GM20431 (cell line): Measurements from ENCODE around the gene DGCR2.
"Not testable (repeated sequence)": the region's sequence is repeated elsewhere in the genome, so short reads cannot be mapped to it uniquely, and the experiment has no call there.

Experiments used
- in situ Hi-C: fragments of 300-500 bp; cut with MseI, MboI; formaldehyde crosslinking; loops from one replicate; pipeline ENCODE4 v1.15.0; 2020; ENCODE audit warnings: low sequenced_read_pairs; ENCODE audit not compliant: unreplicated experiment

DGCR2 gene

DNA sequence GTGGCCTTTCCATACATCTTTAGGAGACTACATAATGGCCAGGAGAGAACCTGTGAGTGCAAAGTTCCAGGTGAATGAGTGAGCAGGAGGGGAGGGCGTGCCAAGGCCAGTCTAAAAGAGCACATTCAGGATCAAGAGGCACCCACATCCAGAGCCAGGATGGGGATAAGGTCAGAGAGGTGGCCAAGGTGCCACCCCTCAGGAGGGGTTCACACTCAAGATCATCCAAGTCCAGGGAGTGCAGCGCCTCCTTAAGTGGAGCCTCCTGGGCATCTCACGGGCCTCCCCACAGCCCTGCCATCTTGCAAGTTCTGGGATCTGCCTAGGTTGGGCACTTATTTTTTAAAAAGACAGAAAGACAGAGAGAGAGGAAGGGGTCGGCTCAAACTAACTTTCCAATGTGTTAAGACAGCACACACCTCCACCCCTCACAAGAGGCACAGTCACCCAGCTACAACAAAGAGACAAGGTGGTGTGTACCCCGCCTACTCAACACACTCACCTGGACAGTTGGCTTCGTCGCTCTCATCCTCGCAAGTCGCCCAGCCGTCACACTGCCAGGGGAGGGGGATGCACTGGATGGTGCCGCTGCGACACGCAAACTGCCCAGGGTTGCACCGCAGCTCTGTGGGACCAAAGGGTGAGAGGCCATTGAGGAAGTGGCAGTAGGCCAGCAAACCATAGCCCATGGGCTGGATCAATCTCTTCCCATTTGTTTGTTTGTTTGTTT, 33.2 kb downstream of the DGCR2 start:
- in situ Hi-C loops: no loop called here

DNA sequence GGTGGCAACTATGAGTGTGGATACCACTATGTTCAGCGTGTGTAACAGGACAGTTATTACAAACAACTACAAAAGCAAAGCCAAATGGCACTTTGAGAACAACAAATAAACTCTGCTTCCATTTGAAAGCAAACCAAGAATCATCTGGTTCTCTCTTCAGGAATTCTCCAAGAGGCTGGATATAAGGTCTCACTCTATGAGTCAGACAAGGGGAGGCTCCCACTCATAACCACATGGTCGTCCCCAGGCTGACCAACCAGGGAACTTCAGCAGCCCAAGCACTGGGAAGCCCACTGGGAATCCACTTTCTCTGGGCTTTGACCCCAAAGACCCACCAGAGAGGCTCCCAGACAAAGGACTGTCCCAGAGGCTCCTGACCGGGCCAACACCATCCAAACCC, 35.3 kb downstream of the DGCR2 start:
- in situ Hi-C loops: no loop called here

DNA sequence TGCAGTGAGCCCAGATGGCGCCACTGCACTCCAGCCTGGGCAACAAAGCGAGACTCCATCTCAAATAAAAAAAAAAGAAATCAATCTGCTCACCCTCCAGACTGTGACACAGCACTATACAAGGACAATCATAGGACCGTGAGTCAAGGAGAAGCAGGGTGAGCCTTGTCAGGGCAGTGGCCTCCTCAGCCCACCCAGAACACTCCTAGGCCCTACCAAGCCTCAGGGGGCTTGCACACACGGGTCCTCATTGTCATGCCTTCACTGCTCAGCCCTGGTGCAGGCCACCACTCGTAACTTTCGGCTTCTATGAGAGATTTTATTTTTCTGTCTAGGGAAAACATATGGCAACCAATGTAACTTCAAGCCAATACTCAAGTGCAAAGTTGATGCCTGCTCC, 35.8 kb downstream of the DGCR2 start:
- in situ Hi-C loops: no loop called here

DNA sequence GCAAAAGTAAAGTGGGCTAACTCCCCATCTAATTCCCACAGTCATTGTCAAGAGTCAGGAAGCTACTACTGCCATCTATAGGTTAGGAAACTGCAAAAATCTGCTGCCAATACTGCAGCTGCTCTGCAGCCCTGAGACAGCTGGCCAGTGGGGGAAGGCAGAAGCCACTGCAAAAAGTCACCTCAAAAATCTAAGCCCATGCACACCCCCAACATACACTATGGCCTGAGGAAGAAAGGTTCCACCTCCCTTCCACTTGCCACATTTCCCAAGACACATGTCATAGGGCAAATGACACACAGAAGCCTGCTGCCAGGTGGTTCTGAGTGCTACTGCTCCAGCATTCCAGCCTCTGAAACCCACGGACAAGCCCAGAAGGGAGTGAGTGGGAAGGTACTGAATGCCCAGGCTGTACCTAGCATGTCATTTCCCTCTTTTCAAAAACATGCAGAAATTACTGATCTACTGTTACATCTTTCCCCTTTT, 36.9 kb downstream of the DGCR2 start:
- in situ Hi-C loops: no loop called here

DNA sequence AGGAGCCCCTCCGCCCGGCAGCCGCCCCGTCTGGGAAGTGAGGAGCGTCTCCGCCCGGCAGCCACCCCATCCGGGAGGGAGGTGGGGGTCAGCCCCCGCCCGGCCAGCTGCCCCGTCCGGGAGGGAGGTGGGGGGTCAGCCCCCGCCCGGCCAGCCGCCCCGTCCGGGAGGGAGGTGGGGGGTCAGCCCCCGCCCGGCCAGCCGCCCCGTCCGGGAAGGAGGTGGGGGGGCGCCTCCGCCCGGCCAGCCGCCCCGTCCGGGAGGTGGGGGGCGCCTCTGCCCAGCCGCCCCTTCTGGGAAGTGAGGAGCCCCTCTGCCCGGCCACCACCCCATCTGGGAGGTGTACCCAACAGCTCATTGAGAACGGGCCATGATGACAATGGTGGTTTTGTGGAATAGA, 37.6 kb downstream of the DGCR2 start:
- in situ Hi-C loops: not testable (repeated sequence)

DNA sequence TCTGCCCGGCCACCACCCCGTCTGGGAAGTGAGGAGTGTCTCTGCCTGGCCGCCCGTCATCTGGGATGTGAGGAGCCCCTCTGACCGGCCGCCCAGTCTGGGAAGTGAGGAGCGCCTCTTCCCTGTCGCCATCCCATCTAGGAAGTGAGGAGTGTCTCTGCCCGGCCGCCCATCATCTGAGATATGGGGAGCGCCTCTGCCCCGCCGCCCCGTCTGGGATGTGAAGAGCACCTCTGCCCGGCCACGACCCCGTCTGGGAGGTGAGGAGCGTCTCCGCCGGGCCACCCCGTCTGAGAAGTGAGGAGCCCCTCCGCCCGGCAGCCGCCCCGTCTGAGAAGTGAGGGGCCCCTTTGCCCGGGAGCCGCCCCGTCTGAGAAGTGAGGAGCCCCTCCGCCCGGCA, 38.1 kb downstream of the DGCR2 start:
- in situ Hi-C loops: not testable (repeated sequence)

DNA sequence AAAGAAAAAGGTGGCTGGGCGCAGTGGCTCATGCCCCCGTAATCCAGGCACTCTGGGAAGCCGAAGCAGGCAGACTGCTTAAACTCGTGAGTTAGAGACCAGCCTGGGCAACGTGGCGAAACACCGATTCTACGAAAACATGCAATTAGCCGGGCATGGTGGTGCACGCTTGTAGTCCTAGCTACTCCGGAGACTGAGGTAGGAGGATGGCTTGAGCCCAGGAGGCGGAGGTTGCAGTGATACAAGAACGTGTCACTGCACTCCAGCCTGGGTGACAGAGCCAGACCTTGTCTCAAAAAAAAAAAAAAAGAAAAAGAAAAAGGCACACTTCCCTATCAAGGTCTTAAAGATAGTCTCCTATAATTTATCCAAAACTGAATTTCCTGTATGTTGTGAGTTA, 39.4 kb downstream of the DGCR2 start:
- in situ Hi-C loops: no loop called here

DNA sequence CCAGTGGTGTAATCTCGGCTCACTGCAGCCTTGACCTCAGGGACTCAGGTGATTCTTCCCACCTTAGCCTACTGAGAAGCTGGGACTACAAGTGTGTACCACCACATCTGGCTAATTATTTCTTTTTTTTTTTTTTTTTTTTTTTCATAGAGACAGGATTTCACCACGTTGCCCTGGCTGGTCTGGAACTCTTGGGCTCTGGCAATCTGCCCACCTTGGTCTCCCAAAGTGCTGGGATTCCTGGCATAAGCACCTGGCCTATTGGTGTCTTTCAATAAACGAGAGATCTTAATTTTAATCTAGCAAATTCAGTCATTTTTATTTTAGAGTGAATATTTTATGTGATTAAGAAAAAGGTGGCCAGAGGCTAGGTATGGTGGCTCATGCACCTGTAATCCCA, 40.1 kb downstream of the DGCR2 start:
- in situ Hi-C loops: no loop called here

DNA sequence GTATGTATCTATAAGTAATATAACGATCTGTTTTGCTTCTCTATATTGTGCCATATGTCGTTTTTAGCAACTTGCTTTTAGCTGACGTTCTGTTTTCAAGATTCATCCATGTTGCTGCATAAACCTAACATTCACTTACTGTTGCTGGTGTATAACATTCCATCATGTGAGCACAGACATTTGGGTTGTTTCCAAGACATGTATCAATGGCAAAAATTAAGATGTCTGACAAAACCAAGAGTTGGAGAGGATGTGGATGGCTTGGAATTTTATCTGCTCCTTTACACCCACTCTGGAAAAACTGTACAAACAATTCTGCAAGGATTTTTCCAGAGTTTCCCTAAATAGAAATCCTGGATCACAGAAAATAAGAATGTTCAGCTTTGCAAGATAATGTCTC, 40.9 kb downstream of the DGCR2 start:
- in situ Hi-C loops: no loop called here

DNA sequence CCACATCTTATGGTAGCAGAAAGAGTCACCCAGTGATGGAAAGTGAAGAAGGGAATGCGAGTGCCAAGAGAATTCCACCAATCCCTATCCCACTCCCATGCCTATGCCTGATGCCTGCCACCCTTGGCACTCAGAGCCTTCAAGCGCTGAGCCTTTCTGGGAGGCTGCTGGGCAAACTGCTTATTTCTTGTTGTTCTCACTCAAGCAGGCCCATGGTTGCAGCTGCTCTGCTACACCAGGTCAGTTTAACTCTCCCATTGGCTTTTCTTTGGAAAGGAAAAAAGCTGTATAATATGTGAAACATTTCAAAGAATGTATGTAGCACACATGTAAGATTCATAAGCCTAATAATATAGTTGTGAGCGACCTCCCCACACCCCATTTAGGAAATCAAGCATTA, 41.4 kb downstream of the DGCR2 start:
- in situ Hi-C loops: no loop called here

DNA sequence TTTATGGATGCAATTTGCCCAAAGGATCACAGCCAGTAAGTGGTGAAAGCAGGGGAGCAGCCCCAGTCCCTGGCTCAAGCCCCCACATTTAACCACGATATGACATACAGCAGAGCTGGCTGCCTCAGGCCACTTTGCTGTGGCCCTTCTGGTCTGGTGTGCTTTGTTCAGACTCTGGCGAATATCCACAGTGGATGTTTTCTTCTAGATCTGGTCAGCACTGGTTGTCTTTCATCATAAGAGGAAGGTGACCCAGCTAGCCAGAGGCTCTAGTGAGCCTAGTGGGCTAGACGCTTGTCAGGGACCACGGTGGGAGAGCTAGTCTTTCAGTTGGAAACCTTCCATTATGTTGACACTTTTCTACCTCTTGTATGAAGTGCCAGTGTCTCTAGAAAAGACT, 42.5 kb downstream of the DGCR2 start:
- in situ Hi-C loops: no loop called here

DNA sequence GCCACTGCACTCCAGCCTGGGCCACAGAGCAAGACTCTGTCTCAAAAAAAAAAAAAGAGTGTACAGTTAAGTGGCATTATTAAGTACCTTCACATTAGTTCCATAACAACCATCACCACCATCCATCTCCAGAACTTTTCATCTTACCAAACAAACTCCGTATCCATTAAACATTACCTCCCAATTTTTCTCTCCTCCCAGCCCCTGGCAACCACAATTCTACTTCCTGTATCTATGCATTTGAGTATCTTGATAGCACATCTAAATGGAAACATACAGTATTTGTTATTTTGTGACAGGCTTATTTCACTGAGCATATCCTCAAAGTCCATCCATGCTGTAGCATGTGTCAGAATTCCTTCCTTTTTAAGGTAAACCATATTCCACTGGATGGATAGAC, 46.8 kb downstream of the DGCR2 start:
- in situ Hi-C loops: no loop called here

DNA sequence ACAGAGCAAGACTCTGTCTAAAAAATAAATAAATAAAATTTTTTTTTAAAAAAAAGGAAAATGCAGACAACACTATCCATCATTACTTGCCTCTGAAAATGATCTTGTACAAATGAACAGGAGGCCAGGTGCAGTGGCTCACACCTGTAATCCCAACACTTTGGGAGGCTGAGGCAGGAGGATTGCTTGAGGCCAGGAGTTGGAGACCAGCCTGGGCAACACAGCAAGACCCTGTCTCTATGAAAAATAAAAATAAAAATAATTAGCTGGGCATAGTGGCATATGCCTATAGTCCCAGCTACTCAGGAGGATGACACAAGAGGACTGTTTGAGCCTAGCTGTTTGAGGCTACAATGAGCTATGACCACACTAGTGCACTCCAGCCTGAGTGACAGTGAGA, 49.4 kb downstream of the DGCR2 start:
- in situ Hi-C loops: not testable (repeated sequence)

DNA sequence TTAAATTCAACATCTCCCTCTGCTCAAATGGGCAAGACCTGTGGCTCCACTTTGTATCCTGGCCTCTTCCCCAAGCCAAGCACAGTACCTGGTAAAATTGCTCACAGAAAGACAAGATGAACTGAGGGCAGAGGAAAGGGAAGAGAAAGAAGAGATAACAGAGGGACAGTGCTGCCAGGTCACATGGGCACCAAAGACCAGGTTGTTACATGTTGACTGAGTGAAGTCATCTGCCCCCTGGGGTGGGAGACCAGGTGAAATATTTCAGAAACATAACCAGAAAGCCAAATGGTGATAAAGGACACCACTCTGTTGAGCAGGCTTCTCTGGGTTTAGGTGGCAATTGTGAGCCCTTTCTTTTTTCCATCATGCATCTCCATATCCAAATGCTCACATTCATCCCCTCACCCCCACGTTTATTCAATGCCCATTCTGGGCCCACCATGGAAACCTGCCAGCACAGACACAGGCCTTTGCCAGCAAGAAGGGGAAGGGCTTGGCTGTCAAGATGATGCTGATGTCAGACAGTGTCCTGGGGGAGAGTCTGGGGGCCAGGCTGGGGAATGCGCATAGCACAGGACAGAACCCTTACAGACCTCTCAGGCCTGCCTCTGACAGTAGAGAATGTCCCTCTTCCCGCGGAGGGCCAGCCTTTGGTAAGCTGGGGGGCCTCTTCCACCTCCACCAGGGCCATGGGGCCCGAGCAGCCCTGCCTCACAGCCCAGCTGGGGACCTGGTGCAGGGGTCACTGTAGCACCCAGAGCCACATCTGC, 51.6 kb downstream of the DGCR2 start:
- in situ Hi-C loops: no loop called here

DNA sequence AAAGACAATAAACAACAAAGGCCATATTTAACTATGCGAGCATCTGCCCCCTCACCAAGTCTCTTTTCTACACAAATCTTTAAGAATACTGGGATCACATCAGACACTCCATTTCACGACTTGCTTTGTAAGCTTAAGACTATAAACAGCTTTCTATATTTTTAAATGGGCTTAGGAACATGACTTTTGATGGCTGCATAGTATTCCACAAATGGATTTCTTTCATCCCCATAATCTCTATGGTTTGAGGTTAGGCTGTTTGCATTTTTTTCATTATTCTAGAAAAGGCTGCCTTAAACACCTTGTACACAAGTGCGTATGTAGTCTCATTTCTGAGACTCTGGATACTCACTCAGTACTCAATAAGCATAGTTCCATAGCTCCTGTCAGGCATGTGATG, 52.8 kb downstream of the DGCR2 start:
- in situ Hi-C loops: no loop called here

DNA sequence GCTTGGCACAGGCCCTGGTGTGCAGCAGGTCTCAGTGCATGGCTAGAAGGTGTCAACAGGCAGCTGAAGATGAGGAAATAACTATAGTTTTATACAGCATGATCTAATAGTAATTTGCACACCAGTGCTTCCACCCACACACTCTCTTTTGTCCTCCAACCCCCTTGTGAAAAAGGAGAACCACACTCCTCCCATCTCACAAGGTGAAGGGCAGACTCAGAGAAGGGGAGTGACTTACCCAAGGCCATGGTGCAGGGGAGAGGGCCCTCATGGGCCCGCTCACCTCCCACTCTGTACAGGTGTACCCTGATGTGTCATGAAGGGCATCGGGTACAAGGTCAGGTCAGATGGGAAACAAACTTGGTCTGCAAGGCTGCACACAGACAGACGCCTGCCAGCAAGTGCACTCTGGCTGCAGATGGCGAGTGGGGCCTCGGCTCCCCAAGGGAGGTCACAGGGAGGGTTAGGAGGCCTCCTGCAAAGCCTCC, 53.4 kb downstream of the DGCR2 start:
- in situ Hi-C loops: no loop called here

DNA sequence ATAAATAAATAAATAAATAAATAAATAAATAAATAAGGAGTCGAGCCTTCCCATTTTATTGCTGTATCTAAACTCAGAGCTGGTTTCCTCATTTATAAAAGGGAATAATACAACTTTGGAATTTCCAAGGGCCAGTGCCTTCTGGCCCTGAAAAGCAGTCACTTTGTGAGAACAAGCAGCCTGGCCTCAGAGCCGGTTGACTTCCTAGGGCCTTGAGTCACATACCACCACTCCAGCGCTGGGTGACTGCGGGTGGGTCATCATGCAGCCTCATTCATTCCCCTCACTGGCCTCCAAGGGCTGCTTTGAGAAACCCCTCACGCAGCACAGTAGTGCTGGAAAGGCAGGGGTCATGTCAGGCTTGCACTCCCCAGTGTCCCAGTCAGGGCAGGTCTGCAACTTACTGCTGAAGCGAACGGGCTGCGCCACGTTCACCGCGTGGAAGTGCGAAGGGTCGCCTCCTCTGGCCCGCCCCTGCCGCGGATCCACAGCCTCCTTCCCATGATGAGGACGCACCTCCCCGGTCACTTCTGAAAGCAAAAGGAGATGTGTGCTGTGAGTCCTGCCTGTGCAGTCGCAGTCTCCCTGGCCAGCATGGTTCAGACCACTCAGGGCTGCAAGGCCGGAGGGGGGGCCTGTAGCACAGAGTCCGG, 54.4 kb downstream of the DGCR2 start:
- in situ Hi-C loops: no loop called here

DNA sequence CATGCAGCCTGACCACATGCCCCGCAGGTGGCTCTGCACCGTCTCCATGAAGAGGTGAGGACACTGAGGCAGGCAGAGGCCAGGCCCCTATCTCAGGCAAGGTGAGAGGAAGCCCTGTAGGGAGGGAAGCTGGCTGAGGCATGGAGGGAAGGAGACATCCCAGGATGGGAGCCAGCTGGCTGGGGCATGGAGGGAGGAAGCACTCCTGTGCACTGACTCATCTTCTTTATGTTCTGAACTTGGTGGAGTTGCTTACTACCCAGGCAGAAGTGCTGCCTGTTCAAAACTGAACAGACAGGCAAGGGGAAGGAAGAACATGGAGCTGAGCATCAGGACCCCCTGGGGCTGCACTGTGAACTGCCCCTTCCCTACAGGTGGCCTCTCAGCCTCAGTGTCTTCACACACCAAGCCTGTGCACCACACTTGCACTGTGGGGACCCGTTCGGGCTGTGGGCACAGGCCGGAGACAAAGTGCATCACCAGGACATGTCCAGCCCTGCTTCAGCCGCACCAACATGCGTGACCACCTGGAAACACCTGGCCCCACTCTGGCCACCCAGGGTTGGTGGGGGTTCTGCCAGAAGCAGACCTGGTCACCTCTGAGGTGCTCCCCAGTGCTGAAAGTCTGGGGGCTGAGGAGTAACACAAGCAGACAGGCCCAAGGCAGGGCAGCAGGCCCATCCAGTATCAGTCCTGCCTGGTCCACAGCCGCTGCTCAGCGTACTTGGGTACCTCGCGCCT, 55.5 kb downstream of the DGCR2 start:
- in situ Hi-C loops: no loop called here

DNA sequence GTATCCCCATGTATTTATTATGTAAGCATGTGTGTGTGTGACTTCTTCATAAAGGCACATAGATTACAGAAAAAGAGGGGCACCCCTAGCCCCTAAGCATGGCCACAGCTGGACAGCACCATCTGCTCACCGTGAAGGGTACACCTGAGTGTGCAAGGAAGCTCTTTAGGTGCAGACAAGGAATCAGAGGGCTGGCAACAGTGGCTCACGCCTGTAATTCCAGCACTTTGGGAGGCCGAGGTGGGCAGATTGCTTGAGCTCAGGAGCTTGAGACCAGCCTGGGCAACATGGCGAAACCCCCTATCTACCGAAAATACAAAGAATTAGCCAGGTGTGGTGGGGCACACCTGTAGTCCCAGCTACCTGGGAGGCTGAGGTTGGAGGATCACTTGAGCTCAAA, 56.3 kb downstream of the DGCR2 start:
- in situ Hi-C loops: no loop called here

DNA sequence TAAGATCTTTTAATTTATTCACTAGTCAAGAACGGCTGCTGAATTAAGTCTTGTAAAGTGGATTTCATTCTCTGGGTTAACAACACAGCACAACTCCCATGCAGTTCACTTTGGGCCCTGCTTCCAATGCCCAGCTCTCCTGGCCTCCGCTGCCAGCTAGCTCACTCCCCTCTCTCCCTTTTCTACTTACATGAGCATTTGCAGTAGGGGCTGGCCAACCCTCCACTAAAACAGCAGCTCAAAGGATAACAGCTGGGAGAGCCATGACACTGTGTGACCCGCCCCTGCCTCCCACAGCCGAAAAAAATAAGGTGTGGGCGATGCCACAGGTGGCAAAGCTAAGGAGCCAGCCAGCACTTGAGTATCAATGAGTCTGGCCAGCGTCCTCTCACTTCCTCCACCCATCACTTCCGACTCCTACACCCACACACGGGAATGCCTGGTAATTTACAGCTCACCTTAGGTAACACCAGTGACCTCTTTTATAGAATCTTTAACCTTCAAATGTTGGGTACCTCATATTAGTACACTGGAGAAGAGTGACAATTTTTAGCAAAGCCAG, 56.8 kb downstream of the DGCR2 start:
- in situ Hi-C loops: no loop called here
